ENCODE results near the gene FRY. TPM values are rescaled to one million over a fixed set of nuclear protein-coding genes. Genes with fewer than 3 reads are reported as not detected.
A peak's percentile ranks its signal among the peaks of the same experiment; 100 is the strongest.

The FRY gene
- total RNA-seq, 4 donors from 2014 or later, result 21.1 to 89.7 (median 34.4) TPM

GRCh38 chr13:32115066-32115465 is 83.5 kb downstream of the FRY start:
- DNase-seq (ENCODE audit: low spot score) (no peak), ATAC-seq (ENCODE audit: low FRiP score) (no peak)
- no peak for TF ChIP-seq CTCF (IDR thresholded peaks at IDR 0.05)

GRCh38 chr13:32116210-32116609 is 84.6 kb downstream of the FRY start:
- ATAC-seq (ENCODE audit: low FRiP score), result no peak
- no peak for DNase-seq (ENCODE audit: low spot score)
- TF ChIP-seq CTCF (IDR thresholded peaks at IDR 0.05), result no peak

GRCh38 chr13:32117001-32117400 is 85.4 kb downstream of the FRY start:
- no peak for TF ChIP-seq CTCF (IDR thresholded peaks at IDR 0.05)
- ATAC-seq (ENCODE audit: low FRiP score), result no peak
- DNase-seq (ENCODE audit: low spot score), result no peak

GRCh38 chr13:32117701-32118100 is 86.1 kb downstream of the FRY start:
- ATAC-seq (ENCODE audit: low FRiP score), result no peak
- DNase-seq (ENCODE audit: low spot score), result no peak
- TF ChIP-seq CTCF (IDR thresholded peaks at IDR 0.05), result no peak

- DNase-seq (ENCODE audit: low spot score), result no peak
- ATAC-seq (ENCODE audit: low FRiP score), result no peak
- TF ChIP-seq CTCF (IDR thresholded peaks at IDR 0.05), result no peak
These were observed 89.7 kb downstream of the FRY start for GRCh38 chr13:32121316-32121715.

- DNase-seq (ENCODE audit: low spot score) (no peak), ATAC-seq (ENCODE audit: low FRiP score) (no peak)
- TF ChIP-seq CTCF (IDR thresholded peaks at IDR 0.05), result no peak
These were observed 93.2 kb downstream of the FRY start for GRCh38 chr13:32124743-32125142.

- no peak for TF ChIP-seq CTCF (IDR thresholded peaks at IDR 0.05)
- DNase-seq (ENCODE audit: low spot score) (no peak), ATAC-seq (ENCODE audit: low FRiP score) (peak; percentile 65)
These were observed 93.7 kb downstream of the FRY start for GRCh38 chr13:32125221-32125689.

Measured in omental fat pad (tissue), 4 donors.